Measurements from ENCODE around the gene DIS3L2.

Gene DIS3L2

DNA sequence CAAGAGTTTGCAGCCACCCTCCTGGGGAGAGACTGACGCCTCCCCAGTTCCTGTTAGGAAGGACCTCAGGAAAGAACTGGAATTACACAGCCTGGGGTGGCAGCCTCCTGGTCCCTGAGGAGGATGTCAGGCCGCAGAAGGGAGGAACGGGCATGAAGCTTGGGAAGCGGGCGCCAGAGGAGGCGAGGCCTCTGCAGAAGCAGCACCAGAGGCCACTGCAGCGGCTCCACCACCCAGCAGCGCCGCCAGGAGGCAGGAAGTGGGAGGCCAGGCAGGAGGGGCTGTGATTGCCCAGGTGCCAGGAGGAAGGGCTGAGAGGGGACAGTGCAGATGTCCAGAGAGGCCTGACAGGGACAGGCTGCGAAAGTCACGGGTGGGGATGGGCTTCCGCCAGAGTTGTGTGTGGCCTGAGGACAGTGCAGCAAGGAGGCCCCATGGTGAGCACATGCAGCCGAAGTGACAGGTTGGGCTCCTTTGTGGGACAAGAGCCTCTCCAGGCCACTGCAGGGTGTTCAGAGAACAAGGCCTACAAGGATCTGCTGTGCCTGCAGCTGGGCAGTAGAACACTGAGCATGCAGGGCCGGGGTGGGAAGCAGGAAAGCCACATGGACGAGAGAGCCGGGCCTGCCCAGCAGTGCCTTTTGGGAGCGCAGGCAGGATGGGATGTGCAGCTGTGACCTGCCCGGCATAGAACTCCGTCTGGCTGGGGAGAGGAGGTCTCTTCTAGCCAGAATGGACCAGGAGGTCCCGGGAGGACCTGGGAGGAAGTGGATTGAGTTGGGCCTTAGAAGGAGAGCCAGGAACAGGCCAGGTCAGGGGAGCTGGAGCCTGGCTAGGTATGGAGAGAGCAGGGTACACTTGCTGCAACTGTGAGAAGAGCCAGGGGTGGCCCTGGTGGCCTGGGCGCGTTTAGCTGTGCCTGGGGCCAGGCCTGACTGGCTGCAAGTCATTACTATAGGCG is 377.9 kb downstream of the DIS3L2 start:
- no peaks in the 10 kb centered on the region for H3K27me3 ChIP-seq (ENCODE audit: control insufficient read depth, insufficient read depth, low read length)
- no peaks in the 10 kb centered on the region for H3K9me3 ChIP-seq (ENCODE audit: control insufficient read depth, low read length)
- H3K9ac ChIP-seq, result no peak overlapping the region
- H2AFZ ChIP-seq, result no peak overlapping the region
- no peak overlapping the region for H3K27ac ChIP-seq
- H3K4me1 ChIP-seq, result no peaks in the 10 kb centered on the region
- no peaks in the 10 kb centered on the region for H3K36me3 ChIP-seq (ENCODE audit: control insufficient read depth, insufficient read depth, low read length)
- TF ChIP-seq, protein P1, sequence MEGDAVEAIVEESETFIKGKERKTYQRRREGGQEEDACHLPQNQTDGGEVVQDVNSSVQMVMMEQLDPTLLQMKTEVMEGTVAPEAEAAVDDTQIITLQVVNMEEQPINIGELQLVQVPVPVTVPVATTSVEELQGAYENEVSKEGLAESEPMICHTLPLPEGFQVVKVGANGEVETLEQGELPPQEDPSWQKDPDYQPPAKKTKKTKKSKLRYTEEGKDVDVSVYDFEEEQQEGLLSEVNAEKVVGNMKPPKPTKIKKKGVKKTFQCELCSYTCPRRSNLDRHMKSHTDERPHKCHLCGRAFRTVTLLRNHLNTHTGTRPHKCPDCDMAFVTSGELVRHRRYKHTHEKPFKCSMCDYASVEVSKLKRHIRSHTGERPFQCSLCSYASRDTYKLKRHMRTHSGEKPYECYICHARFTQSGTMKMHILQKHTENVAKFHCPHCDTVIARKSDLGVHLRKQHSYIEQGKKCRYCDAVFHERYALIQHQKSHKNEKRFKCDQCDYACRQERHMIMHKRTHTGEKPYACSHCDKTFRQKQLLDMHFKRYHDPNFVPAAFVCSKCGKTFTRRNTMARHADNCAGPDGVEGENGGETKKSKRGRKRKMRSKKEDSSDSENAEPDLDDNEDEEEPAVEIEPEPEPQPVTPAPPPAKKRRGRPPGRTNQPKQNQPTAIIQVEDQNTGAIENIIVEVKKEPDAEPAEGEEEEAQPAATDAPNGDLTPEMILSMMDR (IDR thresholded peaks at IDR 0.05), result no peak
- no peaks in the 10 kb centered on the region for H3K79me2 ChIP-seq
- H3K4me2 ChIP-seq (ENCODE audit: low read length), result no peak overlapping the region
- H3K4me3 ChIP-seq (ENCODE audit: low read depth, low read length), result no peak overlapping the region

- Histone ChIP-seq H3K27me3 (ENCODE audit: control insufficient read depth, insufficient read depth, low read length) (no peaks in the 10 kb centered on the region), H3K27ac (no peak overlapping the region), H3K36me3 (ENCODE audit: control insufficient read depth, insufficient read depth, low read length) (no peaks in the 10 kb centered on the region), H3K9me3 (ENCODE audit: control insufficient read depth, low read length) (no peaks in the 10 kb centered on the region), H3K79me2 (no peaks in the 10 kb centered on the region), H3K4me2 (ENCODE audit: low read length) (no peak overlapping the region), H3K9ac (no peak overlapping the region), H2AFZ (no peak overlapping the region), H3K4me3 (ENCODE audit: low read depth, low read length) (no peak overlapping the region), H3K4me1 (no peaks in the 10 kb centered on the region)
- TF ChIP-seq, protein P1 (IDR thresholded peaks at IDR 0.05), result no peak
Measured at GRCh38 chr2:232340171-232340935, 378.8 kb downstream of the DIS3L2 start.

DNA sequence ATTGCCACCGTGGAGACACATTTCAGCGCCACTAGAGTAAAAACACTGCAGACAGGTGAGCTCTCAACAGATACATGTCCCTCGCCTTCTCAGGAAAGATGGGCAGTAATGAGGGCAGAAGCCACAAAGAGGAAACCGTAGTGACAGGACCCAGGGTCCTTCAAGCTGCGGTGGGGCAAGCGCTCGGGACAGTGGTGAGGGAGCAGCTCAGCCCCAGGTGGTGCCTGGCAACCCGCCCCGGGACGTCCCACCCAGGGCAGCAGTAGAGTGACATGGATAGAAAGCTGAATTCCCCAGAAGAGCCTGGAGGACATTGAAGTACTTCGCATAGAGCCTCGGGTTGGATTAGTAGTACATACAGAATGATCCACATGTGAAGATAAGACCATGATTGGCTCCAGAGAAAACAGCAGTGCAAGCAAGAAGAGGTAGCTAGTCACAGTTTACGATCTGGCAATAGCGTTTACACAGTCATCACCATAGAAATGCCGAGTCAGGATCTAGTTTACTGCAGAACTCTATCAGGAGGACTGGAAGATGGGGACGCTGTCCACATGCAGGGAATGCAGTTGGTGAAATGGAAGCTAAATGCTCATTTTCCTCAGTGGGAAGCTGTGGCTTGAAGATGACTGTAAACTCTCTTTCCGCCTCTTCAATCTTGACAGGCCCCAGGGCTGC is 379.7 kb downstream of the DIS3L2 start:
- Histone ChIP-seq H3K4me3 (ENCODE audit: low read depth, low read length) (no peak overlapping the region), H2AFZ (no peak overlapping the region), H3K27ac (no peak overlapping the region), H3K27me3 (ENCODE audit: control insufficient read depth, insufficient read depth, low read length) (no peaks in the 10 kb centered on the region), H3K4me1 (no peaks in the 10 kb centered on the region), H3K4me2 (ENCODE audit: low read length) (no peak overlapping the region), H3K36me3 (ENCODE audit: control insufficient read depth, insufficient read depth, low read length) (no peaks in the 10 kb centered on the region), H3K9me3 (ENCODE audit: control insufficient read depth, low read length) (no peaks in the 10 kb centered on the region), H3K9ac (no peak overlapping the region), H3K79me2 (no peaks in the 10 kb centered on the region)
- TF ChIP-seq, protein P1 (IDR thresholded peaks at IDR 0.05), result no peak

DNA sequence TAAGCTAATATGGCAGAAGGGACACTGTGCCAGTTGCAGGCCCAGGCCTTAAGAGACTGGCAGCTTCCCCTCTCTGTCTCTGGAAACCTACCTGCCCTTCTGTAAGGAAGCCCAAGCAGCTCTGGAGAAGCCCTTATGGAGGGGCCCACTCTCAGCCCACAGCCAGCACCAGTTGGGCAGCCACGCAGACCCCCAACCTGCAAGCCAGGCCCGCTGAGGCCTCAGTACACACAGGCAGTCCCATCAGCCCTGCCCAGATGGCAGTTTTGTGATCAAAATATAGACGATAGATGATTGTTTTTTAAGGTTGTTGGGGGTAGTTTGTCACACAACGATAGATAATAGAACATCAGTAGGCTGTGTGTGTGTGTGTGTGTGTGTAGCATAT is 380.2 kb downstream of the DIS3L2 start:
- Histone ChIP-seq H3K4me3 (ENCODE audit: low read depth, low read length) (no peak overlapping the region), H3K36me3 (ENCODE audit: control insufficient read depth, insufficient read depth, low read length) (no peaks in the 10 kb centered on the region), H3K4me1 (no peaks in the 10 kb centered on the region), H3K4me2 (ENCODE audit: low read length) (no peak overlapping the region), H3K9me3 (ENCODE audit: control insufficient read depth, low read length) (no peaks in the 10 kb centered on the region), H2AFZ (no peak overlapping the region), H3K27me3 (ENCODE audit: control insufficient read depth, insufficient read depth, low read length) (no peaks in the 10 kb centered on the region), H3K79me2 (no peaks in the 10 kb centered on the region), H3K27ac (no peak overlapping the region), H3K9ac (no peak overlapping the region)
- TF ChIP-seq, protein P1 (IDR thresholded peaks at IDR 0.05), result no peak

Measured in parathyroid adenoma (tissue), 2 donors.